Stimulated activated CD4-positive, alpha-beta T cell treated with anti-CD3 and anti-CD28 coated beads, Interleukin-4, amount 100 ng/mL, for 48 hours (primary cell): ENCODE results near the gene RGR.
A peak's percentile ranks its signal among the peaks of the same experiment; 100 is the strongest.
"Not testable (repeated sequence)": the region's sequence is repeated elsewhere in the genome, so short reads cannot be mapped to it uniquely, and the experiment has no call there.

Experiments
- DNase-seq, 2 donors: peaks; one replicate each; pipeline ENCODE4 v3.0.0-alpha.2; 2020; ENCODE audit warnings: low read depth in 2 of 2

The RGR gene

GRCh38 chr10:84258034-84258695 lies 13.3 kb downstream of the RGR start:
- DNase-seq = no peak

- DNase-seq = no peak
These were observed 16.5 kb downstream of the RGR start for GRCh38 chr10:84261236-84261915.

GRCh38 chr10:84262190-84262956 lies 17.5 kb downstream of the RGR start:
- no peak for DNase-seq

- no peak for DNase-seq
These were observed 18.9 kb downstream of the RGR start for GRCh38 chr10:84263716-84264115.

GRCh38 chr10:84264611-84265141 lies 19.8 kb downstream of the RGR start:
- peak; percentile 51 to 63 for DNase-seq

GRCh38 chr10:84265418-84265817 lies 20.6 kb downstream of the RGR start:
- DNase-seq = no peak

GRCh38 chr10:84267503-84268126 lies 22.8 kb downstream of the RGR start:
- peak; percentile 78 to 81 for DNase-seq

GRCh38 chr10:84269162-84269561 lies 24.3 kb downstream of the RGR start:
- no peak for DNase-seq

- no peak for DNase-seq
These were observed 24.9 kb downstream of the RGR start for GRCh38 chr10:84269773-84270172.

- no peak for DNase-seq
These were observed 25.9 kb downstream of the RGR start for GRCh38 chr10:84270708-84271107.

GRCh38 chr10:84279876-84280475 lies 35.1 kb downstream of the RGR start:
- not testable (repeated sequence) for DNase-seq

GRCh38 chr10:84286695-84287094 lies 41.8 kb downstream of the RGR start:
- no peak for DNase-seq

- no peak for DNase-seq
These were observed 43.3 kb downstream of the RGR start for GRCh38 chr10:84288151-84288550.

GRCh38 chr10:84289521-84290200 lies 44.8 kb downstream of the RGR start:
- DNase-seq = no peak

- no peak for DNase-seq
These were observed 45.4 kb downstream of the RGR start for GRCh38 chr10:84290235-84290634.

- no peak for DNase-seq
These were observed 46.5 kb downstream of the RGR start for GRCh38 chr10:84291384-84291783.

GRCh38 chr10:84292502-84292901 lies 47.6 kb downstream of the RGR start:
- no peak for DNase-seq

GRCh38 chr10:84293171-84293570 lies 48.3 kb downstream of the RGR start:
- no peak for DNase-seq

GRCh38 chr10:84293574-84294016 lies 48.7 kb downstream of the RGR start:
- peak in 1 of 2 donors; percentile 25 for DNase-seq

- DNase-seq = no peak
These were observed 50.1 kb downstream of the RGR start for GRCh38 chr10:84294766-84295447.
